Testis (tissue), 2 donors: ENCODE data around the gene KRTAP5-7.

ENCODE experiments used
- CTCF ChIP-seq, 3 experiments: fragments of 450-650 bp in 2 of 3; fragments of 200-600 bp in 1 of 3; sonication (generic) in 1 of 3; IDR thresholded peaks; one replicate each; pipeline ENCODE4 v1.5.1; 2016 to 2019; ENCODE audit warnings: antibody characterized with exemption in 3 of 3, mild to moderate bottlenecking in 2 of 3, moderate library complexity in 1 of 3
- POLR2A ChIP-seq: fragments of 450-650 bp; IDR thresholded peaks from one replicate; pipeline ENCODE4 v1.6.1; 2017; ENCODE audit warnings: antibody characterized with exemption, mild to moderate bottlenecking, moderate library complexity

GRCh38 chr11:71482746-71483364, 44.2 kb upstream of the KRTAP5-7 start:
- TF ChIP-seq CTCF (IDR thresholded peaks at IDR 0.05) (no peak), POLR2A (no peak)
